ENCODE data around the gene YY1.

DNA sequence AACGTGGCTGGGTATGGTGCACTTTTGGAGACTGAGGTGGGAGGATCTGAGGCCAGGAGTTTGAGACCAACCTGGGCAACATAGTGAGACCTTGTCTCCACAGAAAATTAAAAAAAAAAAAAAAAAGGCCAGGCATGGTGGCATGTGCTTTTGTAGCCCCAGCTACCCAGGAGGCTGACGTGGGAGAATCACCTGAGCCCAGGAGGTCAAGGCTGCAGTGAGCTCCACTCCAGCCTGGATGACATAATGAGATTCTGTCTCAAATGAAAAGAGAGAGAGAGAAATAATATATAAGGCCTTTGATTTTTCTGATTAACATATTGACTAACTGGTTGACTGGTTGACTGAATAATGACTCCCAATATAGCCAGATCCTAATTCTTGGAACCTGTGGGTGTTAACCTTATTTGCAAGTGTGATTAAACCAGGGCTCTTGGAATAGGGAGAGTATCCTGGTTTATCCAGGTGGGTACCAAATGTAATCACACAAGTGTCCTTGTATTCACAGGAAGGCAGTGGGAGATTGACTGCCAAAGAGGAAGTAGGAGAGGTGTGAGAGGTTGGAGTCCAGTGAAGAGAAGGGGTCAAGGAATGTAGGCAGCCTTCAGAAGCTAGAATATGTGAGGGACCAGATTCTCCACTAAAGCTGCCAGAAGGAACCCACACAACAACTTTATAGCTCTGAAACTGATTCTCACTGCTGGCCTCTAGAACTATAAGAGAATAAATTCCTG lies 12.0 kb downstream of the YY1 start:
- TF ChIP-seq SP1 (IDR thresholded peaks at IDR 0.05; ENCODE audit: low read depth, low read length) (no peak), RFX5 (IDR thresholded peaks at IDR 0.05; ENCODE audit: borderline replicate concordance, low read depth, low read length) (no peak), POLR2AphosphoS5 (IDR thresholded peaks at IDR 0.05; ENCODE audit: low read depth, low read length) (no peak), SP4 (IDR thresholded peaks at IDR 0.05; ENCODE audit: low read length) (no peak), POLR2A (IDR thresholded peaks at IDR 0.05; ENCODE audit: control extremely low read depth in 1 of 2, low read depth in 2 of 2, low read length in 2 of 2) (no peak), SP2 (IDR thresholded peaks at IDR 0.05; ENCODE audit: low read length) (no peak), SIN3A (conservative IDR thresholded peaks at IDR 0.05 in 1 of 2, IDR thresholded peaks at IDR 0.05 in 1 of 2; ENCODE audit: low read depth in 1 of 2, low read length in 2 of 2) (no peak), JUND (IDR thresholded peaks at IDR 0.05; ENCODE audit: low read length) (no peak), MAFK (IDR thresholded peaks at IDR 0.05; ENCODE audit: low read depth, low read length) (no peak), POU5F1 (IDR thresholded peaks at IDR 0.05; ENCODE audit: low read depth, low read length) (no peak), CREB1 (IDR thresholded peaks at IDR 0.05) (no peak)
- TF ChIP-seq, protein P1, sequence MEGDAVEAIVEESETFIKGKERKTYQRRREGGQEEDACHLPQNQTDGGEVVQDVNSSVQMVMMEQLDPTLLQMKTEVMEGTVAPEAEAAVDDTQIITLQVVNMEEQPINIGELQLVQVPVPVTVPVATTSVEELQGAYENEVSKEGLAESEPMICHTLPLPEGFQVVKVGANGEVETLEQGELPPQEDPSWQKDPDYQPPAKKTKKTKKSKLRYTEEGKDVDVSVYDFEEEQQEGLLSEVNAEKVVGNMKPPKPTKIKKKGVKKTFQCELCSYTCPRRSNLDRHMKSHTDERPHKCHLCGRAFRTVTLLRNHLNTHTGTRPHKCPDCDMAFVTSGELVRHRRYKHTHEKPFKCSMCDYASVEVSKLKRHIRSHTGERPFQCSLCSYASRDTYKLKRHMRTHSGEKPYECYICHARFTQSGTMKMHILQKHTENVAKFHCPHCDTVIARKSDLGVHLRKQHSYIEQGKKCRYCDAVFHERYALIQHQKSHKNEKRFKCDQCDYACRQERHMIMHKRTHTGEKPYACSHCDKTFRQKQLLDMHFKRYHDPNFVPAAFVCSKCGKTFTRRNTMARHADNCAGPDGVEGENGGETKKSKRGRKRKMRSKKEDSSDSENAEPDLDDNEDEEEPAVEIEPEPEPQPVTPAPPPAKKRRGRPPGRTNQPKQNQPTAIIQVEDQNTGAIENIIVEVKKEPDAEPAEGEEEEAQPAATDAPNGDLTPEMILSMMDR (IDR thresholded peaks at IDR 0.05; ENCODE audit: control extremely low read depth in 1 of 3, insufficient read depth in 1 of 3, low read depth in 1 of 3, low read length in 3 of 3), result no peak
- TF ChIP-seq, protein P2, sequence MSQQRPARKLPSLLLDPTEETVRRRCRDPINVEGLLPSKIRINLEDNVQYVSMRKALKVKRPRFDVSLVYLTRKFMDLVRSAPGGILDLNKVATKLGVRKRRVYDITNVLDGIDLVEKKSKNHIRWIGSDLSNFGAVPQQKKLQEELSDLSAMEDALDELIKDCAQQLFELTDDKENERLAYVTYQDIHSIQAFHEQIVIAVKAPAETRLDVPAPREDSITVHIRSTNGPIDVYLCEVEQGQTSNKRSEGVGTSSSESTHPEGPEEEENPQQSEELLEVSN (IDR thresholded peaks at IDR 0.05), result no peak
